ENCODE results near the gene USP51.
"Not testable (repeated sequence)": the region's sequence is repeated elsewhere in the genome, so short reads cannot be mapped to it uniquely, and the experiment has no call there.

GRCh38 chrX:55507010-55507409, 17.4 kb upstream of the USP51 start:
- not testable (repeated sequence) for TF ChIP-seq CTCF (optimal IDR thresholded peaks at IDR 0.05 in 1 of 3, IDR thresholded peaks at IDR 0.05 in 1 of 3, conservative IDR thresholded peaks at IDR 0.05 in 1 of 3; ENCODE audit: extremely low read depth in 1 of 3, insufficient read depth in 2 of 3, low read length in 3 of 3); EZH2 (IDR thresholded peaks at IDR 0.05; ENCODE audit: low read length)

Data from keratinocyte (primary cell).